ENCODE results near the gene LTB4R2. TPM values are rescaled to one million over a fixed set of nuclear protein-coding genes. Genes with fewer than 3 reads are reported as not detected.

The LTB4R2 gene
- total RNA-seq, 1 donor from 2014 or later: 17.5 TPM

DNA sequence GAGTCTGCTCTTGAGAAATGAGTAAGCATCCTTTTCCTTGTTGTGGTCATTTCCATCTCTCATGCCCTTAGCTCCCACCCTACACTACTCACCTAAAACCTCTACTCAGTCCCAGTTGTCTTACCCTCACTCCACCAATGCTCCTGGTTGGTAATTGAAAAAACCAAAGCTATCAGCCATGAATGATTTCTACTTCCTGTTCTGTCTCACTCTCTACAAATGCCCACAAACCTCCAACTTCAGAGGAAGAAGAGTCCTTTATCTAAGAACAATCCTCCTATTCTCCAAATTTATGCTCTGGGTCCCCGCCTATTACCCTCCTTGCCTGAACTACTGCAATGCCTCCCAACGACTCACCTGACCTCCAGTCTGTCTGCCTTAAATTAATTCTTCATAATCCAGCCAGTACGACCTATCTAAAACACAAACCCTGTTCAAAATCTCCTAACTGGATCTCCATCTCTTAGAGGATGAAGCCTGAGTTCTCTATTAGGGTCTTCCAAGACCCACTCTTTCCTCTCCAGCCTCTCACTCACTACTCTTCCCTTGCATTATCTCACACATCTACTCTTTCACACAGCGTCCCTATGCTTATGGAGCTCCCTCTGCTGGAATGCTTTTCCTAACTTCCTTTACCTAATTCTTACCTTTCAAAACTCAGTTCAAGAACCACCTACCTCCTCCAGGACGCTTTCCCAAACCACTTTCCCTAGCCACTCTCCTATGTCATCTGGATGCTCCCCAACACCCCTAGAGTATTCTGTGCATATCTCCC is 12.6 kb upstream of the LTB4R2 start:
- intact Hi-C loops (cut with micrococcal nuclease): loop anchor here (5.0 kb wide), 2 partner anchors 35 to 150 kb away; partner anchors contain the start of genes PSME2 and RNF31

DNA sequence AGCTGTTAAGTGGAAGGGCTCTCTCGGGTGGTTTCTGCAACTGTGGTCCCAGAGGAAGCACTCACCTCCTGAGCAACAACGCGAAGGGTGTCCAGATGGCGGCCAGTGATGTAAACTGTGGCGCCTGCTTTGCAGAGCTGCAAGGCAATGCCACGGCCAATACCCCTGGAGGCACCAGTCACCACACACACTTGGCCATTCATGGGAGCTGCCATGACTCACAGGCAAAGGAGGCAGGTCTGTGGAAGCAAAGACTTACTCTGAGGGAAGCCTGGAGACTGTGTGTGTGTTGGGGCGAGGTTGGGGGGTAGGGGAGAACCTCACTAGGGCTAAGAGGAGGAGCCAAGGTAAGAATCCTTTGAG is 11.1 kb upstream of the LTB4R2 start:
- intact Hi-C loops (cut with micrococcal nuclease): loop anchor here (1.0 to 5.0 kb wide), 6 partner anchors 20 to 152 kb away; partner anchors contain the start of genes MDP1, PSME2, RABGGTA and RNF31

DNA sequence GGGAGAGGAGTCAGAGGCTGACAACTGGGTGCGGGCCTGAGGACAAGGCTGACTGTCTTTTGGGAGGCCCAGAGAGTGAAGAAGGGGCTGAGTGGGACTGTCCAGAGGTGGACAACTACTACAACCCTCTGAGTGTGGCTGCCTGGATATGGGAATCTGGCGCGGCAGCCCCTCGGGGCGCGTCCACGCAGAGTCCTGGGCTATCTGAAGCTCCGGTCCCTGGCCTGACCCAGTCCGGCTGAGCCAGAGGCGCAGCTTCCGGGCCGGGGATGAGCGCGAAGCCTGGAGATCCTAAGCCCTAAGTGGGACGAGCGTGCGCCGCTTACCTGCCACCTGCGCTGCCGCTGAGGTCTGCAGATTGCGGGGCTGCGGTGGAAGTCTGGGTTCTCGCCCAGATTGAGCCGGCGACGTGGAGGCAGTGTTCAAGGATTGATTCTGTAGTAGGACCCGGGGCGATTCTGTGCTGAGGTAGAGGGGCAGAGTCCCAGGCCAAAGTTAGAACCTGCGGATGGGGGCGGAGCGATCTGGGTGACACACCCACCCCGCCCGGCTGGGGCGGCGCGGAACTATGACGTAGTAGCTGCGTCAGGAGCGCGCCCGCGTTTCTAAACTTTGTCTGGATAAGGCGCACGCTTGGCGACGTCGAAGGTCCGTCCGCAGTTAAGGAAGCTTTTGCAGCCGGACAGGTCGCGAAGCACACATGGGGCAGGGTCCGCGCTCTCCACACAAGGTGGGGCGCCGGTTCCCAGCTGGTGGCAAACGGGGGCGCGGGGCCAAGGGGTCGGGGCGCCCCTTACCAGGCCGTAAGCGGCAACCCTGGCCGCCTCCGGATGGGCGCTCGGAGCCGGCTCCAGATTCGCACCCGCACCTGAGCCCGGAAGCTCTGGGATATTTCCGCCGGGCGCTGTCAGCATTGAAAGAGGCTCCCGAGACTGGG is 10.4 kb upstream of the LTB4R2 start, which contains the start of the genes DHRS1 and NOP9:
Gene DHRS1, minus strand, starts transcription at position 526 of the 937 bp plus-strand sequence. CDS start 674 bp downstream, outside the sequence.
Gene NOP9, plus strand, starts transcription at position 596 of the 937 bp plus-strand sequence. Its CDS starts 105 bp downstream, at position 701.
- intact Hi-C loops (cut with micrococcal nuclease): loop anchor here (1.0 to 5.0 kb wide), 6 partner anchors 20 to 152 kb away; partner anchors contain the start of genes MDP1, PSME2, RABGGTA and RNF31

DNA sequence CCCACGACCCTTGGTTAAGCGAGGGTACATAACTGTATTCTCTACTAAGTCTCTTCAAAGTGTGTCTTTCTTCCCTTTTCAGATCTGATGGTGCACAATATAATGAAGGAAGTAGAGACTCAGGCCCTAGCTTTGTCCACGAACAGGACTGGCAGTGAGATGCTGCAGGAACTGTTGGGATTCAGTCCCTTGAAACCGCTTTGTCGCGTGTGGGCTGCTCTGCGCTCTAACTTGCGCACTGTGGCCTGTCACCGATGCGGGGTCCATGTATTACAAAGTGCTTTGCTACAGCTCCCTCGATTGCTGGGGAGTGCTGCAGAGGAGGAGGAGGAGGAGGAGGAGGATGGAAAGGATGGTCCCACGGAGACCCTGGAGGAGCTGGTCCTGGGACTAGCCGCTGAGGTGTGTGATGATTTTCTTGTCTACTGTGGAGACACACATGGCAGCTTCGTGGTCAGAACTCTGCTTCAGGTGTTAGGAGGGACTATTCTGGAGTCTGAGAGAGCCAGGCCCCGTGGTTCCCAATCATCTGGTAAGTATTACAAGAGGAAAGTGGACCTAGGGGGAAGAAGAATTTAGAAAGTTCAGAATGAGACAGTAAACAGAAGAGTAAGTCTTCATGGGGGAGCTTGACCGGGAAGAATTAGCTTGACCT is 9.5 kb upstream of the LTB4R2 start:
- intact Hi-C loops (cut with micrococcal nuclease): no loop called here

DNA sequence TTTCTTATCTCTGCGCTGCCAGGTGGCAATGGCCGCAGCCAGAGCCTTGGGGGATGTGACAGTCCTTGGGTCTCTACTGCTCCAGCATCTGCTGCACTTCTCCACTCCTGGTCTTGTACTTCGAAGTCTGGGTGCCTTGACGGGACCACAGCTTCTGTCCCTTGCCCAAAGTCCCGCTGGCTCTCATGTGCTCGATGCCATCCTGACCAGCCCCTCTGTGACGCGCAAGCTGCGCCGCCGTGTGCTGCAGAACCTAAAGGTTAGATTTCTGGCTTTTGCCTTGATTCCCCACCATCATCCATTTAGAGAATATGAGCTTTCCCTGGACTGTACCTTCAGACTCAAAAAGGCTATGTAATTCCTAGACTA is 5.9 kb upstream of the LTB4R2 start:
- intact Hi-C loops (cut with micrococcal nuclease): no loop called here

DNA sequence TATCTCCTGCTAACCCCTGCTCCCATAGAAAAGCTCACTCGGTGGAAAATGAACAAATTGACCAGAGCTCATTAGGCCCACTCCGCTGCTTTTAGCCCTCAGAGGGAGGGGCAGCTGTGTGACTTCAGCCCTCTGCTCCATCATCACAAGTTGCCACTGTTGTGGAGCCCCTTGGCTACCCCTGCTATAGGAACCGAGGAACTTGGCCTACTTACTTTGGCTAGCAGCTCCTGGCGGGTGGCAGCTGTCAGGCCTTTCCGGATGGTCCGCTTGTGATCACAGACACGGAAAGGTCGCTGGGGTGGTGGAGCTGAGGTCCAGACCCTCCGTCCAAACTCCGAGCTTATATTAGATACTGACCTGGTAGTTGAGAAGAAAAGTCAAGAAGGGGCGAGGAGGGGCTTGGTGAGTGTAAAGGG is 2.8 kb upstream of the LTB4R2 start:
- intact Hi-C loops (cut with micrococcal nuclease): no loop called here

DNA sequence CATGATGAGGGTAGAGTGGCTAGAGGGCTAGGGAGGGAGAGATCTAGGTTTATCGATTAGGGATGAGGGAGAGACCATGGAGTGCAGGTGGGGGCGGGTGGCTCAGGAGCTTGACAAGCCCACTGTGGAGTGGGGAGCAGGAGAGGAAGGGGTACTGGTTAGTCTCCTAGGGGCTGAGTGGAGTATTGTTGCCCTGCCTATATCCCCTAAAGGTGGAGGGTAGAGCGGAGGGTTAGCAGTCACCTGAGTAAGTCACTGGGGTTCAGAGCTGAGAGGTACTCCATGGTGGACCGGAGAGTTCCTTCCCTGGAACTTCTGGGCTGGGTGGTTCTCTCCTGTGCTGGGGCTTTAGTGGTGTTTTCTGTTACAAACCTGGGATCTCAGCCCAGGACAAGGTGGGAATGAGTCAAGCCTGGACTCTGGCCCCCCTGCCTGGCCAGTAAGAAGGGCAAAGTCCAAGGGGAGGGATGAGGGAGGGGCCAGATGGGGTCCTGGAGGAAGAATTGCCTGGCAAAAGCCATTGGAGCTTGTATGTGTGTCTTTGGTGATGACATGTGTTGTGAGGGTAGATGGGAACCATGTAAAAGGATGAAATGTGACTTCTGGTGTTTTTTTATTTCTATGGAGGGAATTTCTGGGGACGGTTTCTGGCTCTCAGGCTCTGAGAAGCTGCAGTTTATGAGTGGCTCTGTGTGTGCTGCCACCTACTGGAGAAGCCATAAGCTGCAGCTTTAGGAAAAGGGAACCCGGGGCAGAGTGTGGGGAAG is 2.2 kb upstream of the LTB4R2 start, which contains the start of gene CIDEB:
Gene CIDEB, minus strand, starts transcription at position 403 of the 767 bp plus-strand sequence. Its CDS starts 119 bp downstream, at position 284.
- intact Hi-C loops (cut with micrococcal nuclease): loop anchor here (1.0 kb wide), 1 partner anchor 65 kb away; the partner anchor contains the start of gene TINF2

DNA sequence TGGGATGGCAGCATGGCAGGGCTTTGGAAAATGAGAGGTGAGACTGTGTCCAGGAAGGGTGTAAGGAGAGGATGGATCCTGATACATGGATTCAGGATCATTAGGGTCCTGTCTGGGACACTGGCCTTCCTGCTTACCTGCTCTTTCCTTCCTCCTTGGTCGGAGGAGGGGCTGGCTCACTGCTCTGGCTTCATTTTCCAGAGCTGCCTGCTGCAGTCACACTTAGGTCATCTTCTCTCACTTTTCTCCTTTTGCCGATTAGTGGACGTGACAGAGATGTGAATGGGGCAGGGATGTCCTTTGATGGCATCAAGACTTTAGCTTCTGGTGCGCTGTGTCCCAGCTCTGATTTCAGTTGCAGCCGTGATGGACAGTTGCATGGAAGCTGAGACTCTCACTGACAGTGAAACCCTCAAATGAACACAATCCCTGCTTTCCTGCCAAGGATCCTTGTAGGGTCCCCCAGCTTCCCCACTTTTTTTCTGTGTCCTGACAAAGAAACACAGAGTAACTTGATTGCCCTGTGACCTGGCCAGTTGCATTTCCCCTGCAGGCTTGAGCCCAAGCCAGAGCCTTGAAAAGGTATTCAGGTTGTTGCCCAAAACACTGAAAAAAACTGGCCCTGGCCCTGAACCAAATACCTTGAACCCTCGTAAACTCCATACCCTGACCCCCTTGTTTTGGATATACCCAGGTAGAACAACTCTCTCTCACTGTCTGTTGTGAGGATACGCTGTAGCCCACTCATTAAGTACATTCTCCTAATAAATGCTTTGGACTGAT is 1.4 kb upstream of the LTB4R2 start:
- intact Hi-C loops (cut with micrococcal nuclease): loop anchor here (1.0 kb wide), 1 partner anchor 66 kb away; the partner anchor contains the start of gene TINF2

DNA sequence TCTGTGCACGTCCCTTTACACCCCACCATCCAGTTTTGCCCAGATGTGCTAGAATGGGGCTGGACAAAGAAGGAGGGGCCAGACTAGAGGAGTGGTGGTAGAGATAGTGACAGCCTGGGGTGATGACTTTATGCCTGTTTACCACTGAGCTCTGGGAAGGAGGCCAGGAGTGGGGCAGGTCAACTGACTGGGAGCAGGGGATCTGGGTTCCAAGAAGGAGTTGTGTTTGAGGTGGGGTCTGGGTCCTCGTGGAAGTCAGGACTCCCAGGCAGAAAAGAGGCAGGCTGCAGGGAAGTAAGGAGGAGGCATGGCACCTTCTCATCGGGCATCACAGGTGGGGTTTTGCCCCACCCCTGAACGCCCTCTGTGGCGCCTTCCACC is 315 bp downstream of the LTB4R2 start:
- intact Hi-C loops (cut with micrococcal nuclease): loop anchor here (2.0 to 5.0 kb wide), 2 partner anchors 23 to 122 kb away; no protein-coding TSS in a partner anchor

DNA sequence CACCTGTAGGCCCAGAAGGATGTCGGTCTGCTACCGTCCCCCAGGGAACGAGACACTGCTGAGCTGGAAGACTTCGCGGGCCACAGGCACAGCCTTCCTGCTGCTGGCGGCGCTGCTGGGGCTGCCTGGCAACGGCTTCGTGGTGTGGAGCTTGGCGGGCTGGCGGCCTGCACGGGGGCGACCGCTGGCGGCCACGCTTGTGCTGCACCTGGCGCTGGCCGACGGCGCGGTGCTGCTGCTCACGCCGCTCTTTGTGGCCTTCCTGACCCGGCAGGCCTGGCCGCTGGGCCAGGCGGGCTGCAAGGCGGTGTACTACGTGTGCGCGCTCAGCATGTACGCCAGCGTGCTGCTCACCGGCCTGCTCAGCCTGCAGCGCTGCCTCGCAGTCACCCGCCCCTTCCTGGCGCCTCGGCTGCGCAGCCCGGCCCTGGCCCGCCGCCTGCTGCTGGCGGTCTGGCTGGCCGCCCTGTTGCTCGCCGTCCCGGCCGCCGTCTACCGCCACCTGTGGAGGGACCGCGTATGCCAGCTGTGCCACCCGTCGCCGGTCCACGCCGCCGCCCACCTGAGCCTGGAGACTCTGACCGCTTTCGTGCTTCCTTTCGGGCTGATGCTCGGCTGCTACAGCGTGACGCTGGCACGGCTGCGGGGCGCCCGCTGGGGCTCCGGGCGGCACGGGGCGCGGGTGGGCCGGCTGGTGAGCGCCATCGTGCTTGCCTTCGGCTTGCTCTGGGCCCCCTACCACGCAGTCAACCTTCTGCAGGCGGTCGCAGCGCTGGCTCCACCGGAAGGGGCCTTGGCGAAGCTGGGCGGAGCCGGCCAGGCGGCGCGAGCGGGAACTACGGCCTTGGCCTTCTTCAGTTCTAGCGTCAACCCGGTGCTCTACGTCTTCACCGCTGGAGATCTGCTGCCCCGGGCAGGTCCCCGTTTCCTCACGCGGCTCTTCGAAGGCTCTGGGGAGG is 985 bp downstream of the LTB4R2 start, which contains the start of gene LTB4R:
Gene LTB4R, plus strand, starts transcription at position 857 of the 959 bp plus-strand sequence. CDS start 4,150 bp downstream, outside the sequence.
- intact Hi-C loops (cut with micrococcal nuclease): loop anchor here (1.0 to 5.0 kb wide), 3 partner anchors 22 to 121 kb away; partner anchors contain the start of gene CHMP4A

DNA sequence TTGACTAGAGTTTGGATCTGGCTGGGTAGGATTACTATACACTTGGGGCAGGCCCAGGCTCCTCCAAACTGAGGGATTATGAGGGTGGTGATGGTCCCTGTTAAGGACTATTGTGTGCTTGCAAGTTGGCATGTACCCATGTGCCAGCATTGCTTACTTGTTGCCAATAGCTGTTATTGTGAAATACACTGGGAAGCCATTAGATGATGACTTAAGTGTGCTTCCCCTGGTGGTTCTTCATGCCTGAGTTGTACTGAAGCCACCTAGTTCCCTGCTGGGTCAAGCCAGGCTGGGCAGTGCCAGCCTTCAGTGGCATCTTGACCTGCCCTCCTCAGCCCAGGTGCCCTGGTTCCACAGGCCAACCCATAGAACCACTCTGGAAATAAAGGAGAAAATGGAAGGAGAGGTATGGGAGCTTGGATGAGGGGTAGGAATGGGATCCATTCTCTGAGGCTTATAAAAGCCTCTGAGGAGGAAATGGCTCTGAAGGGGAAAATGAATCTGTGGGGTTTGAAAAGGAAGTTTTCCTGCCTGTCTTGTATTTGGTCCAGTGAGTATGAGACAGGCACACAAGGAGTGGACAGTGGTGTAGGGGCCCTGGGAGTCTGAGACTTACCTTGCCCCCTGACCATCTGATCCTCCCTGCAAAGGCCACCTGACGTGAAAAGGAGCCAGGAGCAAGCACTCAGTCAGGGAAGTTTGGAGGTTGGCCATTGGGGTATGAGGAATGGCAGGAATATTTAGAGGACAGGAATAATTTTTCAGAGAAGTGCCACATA is 2.1 kb downstream of the LTB4R2 start:
- intact Hi-C loops (cut with micrococcal nuclease): loop anchor here (1.0 to 5.0 kb wide), 3 partner anchors 21 to 120 kb away; partner anchors contain the start of gene CHMP4A

DNA sequence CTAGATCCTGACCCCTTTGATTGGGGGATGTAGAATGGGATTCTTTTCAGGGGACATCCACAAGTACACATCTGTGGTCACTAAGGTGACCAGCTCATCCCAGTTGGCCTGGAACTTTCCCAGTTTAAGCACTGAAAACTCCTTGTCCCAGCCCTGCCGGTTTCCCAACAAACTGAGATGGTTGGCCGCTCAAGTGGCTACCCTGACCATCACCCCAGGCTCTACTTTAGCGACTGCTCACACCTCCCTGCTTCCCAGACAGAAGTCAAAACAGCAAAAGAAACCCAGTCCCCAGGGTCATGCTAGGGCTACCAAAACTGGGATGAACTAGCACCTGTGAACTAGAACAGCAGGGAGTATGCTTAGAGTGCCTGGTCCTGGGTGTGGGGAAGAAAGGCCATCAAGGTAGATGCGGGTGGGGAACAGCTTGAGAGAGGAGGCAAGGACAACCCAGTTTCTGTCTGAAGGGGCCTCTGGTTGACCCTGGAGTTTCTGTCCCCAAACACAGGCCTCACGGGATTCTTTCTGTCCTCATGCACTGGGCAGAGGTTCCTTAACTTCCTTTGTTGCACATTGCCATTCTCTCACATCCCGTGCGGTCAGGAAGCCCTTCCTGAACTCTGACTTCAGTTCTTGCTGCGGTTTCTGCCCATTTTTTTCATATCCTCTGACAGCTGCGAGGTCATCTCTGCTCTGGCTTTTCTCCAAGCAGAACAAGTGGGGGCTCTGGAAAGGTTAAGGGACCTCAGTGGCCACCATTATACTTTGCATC is 3.0 kb downstream of the LTB4R2 start:
- intact Hi-C loops (cut with micrococcal nuclease): loop anchor here (5.0 kb wide), 1 partner anchor 119 kb away; no protein-coding TSS in a partner anchor

DNA sequence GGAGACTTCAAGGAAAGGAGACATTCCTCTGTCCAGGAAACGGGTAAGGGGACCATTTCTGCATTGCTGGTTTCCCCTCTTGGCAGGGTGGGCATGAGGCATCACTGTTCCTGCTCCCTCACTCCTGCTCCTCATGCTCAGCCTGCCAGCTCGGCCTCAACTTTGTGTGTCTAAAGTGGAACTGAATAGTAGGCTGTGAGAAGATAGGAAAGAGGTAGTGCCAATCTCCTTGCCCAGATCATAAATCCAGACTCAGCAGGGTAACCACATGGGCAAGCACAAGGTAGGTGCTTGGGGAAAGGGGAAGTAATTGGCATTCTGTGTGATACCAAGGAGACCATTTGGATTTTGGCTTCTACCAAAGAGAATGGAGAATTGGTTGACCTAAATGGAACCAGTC is 4.0 kb downstream of the LTB4R2 start:
- intact Hi-C loops (cut with micrococcal nuclease): loop anchor here (5.0 kb wide), 1 partner anchor 118 kb away; no protein-coding TSS in a partner anchor

DNA sequence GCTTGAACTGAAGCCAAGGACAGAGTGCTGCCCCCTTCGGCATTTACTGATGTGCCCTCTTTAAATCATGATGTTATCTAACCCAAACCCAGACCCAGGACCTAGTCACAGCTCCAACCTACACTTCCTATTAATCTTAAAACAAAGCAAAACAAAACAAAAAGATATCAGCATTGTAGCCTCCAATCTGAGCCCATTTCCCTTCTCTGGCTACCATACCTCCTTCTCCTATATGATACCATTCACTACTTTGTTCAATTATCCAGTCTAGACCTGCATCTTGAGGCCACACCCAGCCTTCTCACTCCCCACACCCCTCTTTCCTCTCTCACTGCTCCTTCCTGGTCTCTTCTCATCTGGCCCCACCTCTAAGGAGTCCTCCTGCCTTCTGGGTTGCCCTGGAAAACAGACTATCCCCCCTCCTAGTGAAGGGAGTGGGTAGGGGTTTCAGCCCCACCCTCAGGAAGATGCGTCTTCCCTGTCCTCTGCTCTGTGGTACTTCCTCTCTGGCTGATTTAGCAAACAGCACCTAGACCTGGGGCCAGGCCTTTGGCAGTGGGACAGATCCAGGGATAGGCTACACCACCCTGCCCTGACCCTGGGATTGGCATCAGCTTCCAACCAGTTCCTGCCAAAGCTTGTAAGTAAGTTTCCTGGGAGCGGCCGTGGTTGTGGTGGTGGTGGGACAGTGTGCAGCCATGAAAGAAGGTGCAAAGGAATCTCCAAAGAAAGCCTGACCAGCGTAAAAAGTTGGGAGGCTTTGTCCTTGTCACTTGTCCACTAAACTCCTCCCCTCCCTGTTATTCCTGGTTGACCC is 4.6 kb downstream of the LTB4R2 start:
- intact Hi-C loops (cut with micrococcal nuclease): loop anchor here (5.0 kb wide), 1 partner anchor 118 kb away; no protein-coding TSS in a partner anchor

DNA sequence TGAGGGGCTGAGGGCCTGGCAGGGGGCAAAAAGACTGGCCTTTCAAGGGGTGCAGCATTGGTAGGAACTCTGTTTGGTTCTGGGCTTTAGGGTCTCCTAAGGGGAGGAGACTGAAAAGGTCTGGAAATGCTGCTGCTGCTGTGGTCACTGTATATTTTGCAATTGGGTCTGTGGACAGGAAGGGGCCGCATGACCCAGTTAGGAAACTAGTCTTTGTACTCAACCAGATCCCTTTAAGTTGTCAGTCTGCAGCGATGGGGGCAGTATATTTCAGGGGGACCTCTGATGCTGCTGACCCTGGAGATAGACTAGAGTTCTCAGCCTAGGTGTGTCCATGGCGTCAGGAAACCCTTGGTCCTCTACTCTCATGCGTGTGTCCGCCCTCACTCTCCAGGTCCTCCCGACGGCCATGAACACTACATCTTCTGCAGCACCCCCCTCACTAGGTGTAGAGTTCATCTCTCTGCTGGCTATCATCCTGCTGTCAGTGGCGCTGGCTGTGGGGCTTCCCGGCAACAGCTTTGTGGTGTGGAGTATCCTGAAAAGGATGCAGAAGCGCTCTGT is 5.4 kb downstream of the LTB4R2 start:
- intact Hi-C loops (cut with micrococcal nuclease): no loop called here

Data from T-helper 2 cell treated with Interferon-gamma antibody and Interleukin-4, amounts not matched to agents 100 ng/mL and 5 ng/mL, for 36 hours (primary cell).